NK-92 treated with Interleukin-12 subunit alpha and Interleukin-12 subunit beta, amount 100 ng/mL, for 24 hours (cell line): ENCODE data around the gene COL27A1.
"Not testable (repeated sequence)": the region's sequence is repeated elsewhere in the genome, so short reads cannot be mapped to it uniquely, and the experiment has no call there.

Source experiments
- DNase-seq: peaks from one replicate; lab custom pipeline; 2025; lab: John Stamatoyannopoulos, UW

COL27A1 gene

GRCh38 chr9:114123031-114123977 is 32.0 kb upstream of the COL27A1 start:
- no peak for DNase-seq

DNA sequence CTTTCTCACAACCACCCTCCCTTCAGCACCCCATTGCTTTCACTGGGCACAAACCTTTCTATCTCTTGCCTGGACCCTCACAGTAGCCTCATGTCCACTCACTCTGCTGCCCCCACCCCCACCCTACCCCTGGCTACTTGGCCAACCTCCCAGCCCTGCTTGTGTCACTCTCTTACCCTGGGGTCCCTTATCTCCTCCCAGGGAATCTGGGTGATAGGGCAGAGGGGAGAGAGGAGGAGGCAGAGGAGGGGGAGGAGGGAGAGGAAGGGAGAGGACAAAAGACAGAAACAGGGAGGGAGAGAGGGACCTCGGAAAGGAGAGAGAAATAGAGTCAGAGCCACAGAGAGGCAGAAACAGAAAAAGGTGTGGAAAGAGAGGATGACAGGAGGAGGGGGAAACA is 31.2 kb upstream of the COL27A1 start:
- no peak for DNase-seq

DNA sequence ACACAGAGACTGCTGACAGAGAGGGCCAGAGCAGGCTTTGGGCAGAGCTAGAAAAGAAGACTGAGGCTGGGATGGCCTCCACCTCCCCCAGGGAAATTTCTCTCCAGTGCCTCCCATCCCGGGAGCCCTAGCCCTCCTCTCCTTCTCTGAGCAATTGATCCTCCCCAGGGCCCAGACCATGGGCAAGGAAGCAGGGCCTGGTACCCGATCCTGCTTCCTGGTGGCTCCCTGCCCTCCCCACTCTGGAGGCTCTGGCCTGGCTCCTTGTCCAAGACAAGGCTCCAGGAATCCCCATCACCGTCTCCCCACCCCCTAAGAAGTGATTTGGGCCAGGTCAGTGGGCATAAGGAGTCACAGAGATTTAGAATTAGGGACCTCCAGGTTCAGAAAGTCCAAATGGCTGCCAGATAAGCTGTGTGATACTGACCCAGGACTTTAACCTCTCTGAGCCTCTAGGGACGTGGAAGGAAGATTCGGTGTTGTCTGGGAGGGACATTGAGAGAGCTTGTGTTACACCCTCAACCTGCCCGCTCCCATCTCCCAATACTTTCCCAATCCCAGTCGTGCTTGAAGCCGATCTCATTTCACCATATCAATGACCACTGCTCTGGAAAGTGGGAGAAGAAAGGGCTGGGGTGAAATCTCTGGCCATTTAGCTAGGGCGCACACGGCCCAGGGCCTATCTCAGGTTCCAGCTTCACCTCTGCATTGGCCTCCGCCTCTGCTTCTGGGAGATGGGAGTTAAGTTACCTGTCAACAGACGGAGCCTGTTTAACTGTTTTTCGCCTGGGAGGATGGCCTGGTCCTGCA is 30.5 kb upstream of the COL27A1 start:
- DNase-seq, result no peak

DNA sequence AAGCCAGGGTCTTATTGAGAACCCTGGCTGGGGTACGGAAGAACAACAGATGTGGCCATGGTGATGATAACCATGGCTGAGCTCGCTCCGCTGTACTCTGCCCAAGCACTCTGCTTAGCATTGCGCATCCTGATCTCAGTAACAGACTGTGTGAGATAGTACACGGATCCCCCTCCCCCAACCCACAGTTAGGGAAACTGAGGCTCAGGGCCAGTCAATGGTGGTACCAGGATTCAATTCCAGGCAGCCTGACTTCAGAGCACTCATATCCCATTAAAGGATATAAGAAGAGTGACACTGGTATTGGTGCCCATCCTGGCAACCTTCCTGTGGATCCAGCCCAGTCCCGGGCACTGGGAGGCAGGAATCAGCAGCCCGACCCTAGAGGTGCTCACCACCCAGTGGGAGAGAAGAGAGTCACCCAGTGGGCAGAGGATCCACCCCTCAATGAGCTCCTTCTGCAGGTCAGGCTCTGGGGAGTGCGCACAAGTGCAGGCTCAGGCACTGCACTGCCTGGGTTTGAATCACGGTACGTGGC is 29.8 kb upstream of the COL27A1 start:
- no peak for DNase-seq

DNA sequence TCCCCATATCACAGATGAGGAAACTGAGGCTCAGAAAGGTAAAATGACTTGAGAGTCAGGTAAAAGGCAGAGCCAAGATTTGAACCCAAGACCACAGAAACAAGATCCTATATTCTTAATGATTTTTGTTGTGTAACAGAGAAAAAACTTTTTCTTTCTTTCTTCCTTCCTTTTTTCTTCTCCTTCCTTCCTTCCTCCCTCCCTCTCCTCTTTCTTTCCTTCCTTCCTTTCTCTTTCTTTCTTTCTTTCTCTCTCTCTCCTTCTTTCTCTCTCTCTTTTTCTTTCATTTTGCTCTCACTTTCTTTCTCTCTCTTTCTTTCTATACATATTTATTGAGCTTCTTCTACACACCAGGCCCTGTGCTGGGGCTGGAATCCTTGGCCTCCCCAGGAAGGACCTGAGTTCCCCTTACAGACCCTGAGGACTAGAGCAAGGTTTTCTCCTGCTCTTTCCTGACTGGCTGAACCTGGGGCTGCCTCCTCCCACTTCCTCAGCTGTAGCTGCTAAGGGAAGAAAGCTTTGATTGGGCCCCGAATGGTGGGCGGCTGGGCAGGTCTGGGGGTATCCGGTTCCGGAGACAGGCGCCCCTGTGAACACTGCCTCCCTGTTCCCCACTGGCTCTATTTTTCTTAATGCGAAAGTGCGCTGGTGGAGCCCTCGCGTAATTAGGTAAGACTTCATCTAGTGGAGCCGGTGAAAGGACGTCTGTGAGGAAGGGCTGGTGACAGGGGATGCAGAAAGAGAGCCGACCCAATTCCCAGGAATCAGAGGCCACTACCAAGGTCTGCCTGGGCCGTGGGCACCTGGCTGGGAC is 28.9 kb upstream of the COL27A1 start:
- no peak for DNase-seq

DNA sequence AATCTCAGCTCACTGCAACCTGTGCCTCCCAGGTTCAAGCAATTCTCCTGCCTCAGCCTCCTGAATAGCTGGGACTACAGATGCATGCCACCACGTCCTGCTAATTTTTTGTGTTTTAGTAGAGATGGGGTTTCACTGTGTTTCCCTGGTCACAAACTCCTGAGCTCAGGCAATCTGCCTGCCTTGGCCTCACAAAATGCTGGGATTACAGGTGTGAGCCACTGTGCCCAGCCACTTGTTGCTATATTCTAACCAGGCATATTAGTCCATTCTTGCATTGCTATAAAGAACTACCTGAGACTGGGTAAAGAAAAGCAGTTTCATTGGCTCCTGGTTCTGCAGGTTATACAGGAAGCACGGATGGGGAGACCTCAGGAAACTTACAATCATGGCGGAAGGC is 26.6 kb upstream of the COL27A1 start:
- DNase-seq, result not testable (repeated sequence)

DNA sequence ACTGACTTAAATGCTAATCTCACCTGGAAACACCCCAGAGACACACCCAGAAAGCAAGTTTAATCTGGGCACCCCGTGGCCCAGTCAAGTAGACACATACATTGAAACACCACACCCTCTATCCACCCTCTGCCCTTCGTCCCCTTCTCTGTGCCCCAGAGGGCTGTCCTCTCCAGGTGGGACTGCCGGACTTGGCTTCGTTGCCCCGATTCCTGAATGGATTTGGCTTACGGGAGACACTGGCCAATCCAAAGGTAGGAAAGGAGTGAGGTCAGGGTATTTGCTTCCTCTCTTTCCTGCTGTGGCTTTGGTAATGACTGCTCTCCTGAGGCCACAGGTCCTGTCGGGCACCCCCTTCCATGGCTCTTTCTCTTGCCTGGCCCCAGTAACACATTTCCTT is 25.2 kb upstream of the COL27A1 start:
- DNase-seq, result no peak

DNA sequence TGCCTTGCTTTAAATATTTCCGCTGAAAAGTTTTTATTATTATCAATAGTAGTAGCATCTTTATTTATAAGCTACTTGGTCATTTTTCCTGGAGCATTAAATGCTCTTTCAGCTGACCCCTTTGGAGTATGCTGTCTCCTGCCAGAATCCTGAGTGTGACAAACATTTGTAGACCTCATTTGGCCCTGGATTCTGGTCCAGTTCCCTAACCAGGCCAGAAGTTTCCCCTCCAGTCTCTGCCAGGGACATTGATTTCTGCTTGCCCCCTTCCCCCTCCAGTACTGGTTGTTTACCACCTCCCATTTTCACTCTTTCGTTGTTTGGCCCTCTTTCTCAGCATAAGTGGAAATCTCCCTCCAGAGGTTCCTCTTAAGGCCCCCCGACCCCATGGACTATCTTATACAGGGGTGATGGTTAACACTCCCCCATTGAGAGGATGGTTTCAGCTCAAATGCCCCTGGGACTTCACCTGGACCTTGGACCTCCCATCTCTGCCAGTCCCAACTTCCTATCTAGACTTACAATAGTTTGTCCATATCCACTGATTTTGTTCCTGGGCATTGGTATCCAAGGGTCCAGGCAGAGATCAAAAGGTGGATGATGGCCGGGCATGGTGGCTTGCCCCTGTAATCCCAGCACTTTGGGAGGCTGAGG is 24.6 kb upstream of the COL27A1 start:
- DNase-seq, result no peak

GRCh38 chr9:114131808-114132549 is 23.4 kb upstream of the COL27A1 start:
- no peak for DNase-seq

DNA sequence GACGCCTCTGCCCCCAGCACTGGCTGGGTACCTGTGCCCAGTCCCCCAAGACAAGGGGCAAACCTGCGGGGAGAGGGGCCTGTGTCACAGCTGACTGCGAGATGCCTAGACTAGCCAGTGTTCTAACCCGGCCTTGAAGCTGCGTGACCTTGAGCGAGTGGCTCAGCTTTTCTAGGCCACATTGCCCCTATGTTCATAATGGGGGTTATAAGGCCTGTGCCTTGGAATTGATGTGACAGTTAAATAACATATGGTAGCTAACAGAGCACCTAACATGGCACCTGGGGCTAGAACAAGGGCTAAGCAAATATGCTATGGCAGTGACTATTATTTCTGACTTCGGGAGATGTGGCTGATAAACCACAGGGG is 22.8 kb upstream of the COL27A1 start:
- DNase-seq, result no peak

DNA sequence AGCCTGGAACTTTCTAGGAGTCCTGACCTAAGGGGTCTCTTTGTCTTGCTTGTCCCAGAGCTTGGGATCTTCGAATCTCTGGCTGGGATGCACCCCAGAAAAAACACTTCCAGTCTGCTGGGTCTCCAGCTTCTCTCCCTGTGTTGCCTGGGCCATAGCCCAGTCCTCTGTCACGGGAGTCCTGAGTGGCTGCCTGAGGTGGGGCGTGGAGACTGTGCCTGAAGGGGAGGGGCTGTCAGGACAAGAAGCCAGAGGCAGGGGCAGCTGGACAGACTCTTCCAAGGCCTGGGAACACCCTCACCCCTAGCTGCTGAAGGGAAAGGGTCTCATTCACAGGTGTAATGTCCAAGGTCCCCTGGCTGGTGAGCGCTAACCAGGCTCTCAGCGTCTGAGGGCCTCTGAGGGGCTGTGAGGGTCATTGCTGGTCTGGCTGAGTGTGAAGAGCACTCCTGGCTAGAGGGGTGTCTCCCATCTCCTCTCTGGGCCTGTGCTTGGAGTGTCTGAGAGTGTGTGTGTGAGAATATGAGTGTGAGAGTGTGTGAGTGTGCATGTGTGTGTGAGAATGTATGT is 20.4 kb upstream of the COL27A1 start:
- DNase-seq, result no peak

GRCh38 chr9:114137831-114138230 is 17.5 kb upstream of the COL27A1 start:
- no peak for DNase-seq

DNA sequence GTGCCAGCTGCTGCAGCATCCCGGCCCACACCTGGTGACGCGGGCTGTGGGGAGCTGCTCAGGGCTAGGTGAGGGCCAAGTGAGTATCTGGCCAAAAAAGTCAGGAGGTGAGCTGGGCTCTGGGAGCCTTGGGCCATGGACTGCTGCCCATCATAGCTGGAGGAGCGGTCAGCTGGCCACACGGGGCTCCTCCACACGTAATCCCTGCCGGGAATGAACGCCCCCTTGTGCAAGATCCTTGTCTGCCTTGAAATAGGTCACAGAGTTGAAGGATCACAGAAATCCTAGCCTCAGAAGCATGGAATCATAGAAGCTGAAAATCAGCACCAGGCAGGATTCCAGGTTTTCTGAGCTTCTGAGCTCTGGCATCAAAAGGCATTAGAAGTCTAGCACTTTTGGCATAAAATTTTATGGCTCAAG is 16.8 kb upstream of the COL27A1 start:
- no peak for DNase-seq

DNA sequence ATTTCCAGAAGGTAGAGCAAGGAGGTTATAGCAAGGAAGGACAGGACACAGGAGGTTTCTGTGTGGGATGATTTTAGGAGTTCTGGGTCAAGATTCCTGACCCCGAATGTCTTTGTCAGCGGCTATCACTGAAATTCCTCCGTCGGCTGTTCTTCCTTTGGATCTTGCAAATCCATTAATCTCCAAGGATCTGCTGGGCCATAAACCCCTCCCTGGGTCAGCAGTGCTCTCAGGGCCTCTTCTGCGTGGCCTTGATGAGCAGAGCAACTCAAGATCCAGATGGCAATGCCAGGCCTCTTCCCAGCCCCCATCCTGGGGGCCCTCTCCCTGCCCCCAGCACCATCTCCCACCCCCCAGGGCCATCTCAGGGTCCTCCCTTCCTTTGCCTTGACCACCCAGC is 16.3 kb upstream of the COL27A1 start:
- DNase-seq, result no peak

DNA sequence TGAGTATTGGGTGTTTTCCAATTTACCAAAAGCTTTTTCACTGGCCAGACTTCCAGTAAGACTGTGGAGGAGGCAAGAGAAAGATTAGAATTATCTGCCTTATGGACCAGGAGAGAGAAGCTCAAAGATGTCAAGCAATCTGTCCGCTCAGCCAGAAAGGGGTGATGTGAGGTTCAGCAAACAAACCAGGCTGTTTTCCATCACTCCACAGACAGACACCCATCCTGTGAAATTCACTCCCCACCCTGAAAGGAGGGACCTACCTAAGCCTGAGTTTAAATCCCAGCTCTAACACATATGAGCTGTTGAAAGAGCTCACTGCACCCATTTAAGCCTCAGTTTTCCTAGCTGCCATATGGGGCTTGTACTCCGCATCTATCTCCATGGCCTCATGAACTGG is 14.9 kb upstream of the COL27A1 start:
- DNase-seq, result no peak

DNA sequence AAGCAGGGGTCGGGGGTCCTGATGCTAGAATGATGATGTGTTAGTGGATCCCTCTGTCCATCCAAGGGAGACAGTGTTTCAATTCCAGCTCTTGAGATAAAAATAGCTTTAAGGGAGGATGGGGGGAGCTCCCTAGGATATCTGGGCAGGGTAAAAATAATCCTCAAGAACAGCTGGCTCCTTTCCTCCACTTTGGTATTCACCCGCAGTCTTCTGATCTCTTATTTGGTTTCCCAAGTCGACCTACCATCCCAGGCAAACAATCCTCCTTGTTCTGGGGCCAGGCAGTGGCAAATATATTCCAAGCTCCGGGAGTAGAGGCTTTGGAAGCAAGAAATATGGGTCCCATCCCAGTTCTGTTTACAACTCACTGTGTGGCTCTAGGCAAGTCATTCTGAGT is 14.5 kb upstream of the COL27A1 start:
- no peak for DNase-seq

DNA sequence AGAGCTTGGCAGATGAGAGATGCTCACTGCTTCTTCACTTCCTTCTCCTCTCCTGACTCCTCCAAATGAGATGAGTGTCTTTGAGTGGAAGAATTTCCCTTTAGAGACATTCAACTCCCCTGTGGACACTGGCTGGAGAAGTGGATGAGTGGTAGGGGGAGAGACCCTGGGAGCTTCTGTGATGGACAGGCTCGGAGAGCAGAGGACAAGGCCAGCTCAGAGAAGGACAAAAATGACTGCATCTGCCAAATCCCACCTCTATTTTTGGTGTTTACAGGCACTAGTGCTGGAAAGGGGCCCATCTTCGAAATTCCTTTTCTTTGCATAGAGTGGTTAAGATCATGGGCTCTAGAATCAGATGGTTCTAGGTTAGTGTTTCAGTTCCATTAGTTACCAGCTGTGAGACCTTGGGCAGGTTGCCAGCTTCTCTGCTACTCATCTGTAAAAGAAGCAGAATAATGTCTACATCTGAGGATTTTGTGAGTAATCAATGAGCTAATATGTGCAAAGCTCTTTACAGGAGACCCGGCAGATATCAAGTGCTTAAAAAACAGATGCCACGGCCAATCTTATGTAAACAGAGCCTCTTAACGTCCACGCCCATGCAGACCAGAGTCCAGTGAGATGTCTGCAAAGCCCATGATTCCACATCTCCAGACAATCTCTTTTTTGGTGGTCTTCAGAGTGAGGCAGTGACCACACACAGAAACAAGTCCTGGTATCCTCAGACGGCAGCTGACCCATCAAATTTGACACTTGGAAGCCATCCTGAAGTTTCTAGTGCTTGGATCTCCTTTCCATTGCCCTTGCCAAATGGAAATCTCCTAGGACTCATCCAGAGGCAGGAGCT is 13.6 kb upstream of the COL27A1 start:
- DNase-seq, result no peak

GRCh38 chr9:114143234-114143633 is 12.1 kb upstream of the COL27A1 start:
- no peak for DNase-seq

GRCh38 chr9:114146735-114147134 is 8.6 kb upstream of the COL27A1 start:
- no peak for DNase-seq

DNA sequence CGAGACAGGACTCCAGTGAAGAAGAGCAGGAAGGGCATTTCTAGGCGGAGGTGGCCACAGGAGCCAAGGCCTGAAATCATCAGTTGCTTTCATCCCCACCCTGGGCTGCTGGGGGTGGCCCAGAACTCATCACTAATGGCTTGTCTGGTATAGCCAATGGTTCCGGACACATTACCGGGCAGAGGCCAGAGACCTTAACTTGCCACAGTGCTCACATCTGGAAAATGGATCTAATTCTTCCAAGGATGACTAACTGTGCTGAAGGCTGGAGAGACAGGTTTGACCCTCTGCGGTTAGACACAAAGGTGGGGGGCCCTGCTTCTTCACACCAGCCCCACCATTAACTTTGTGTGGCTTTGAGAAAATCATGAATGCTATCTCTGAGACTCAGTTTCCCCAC is 6.2 kb upstream of the COL27A1 start:
- DNase-seq, result no peak
